Body of pancreas (tissue), 4 donors: Measurements from ENCODE around the gene DKK2.

Source experiments
- POLR2A ChIP-seq, 3 donors: fragments of 450-650 bp; IDR thresholded peaks; one replicate each; pipeline ENCODE4 v1.6.1; 2016; ENCODE audit warnings: antibody characterized with exemption in 3 of 3, mild to moderate bottlenecking in 2 of 3
- TF ChIP-seq, protein P1 (sequence below), 7 experiments: fragments of 450-650 bp in 4 of 7; fragments of 200-600 bp in 3 of 7; sonication (generic) in 3 of 7; IDR thresholded peaks; one replicate each; pipeline ENCODE4 v1.5.1; 2016 to 2019; ENCODE audit warnings: antibody characterized with exemption in 7 of 7

DNA sequence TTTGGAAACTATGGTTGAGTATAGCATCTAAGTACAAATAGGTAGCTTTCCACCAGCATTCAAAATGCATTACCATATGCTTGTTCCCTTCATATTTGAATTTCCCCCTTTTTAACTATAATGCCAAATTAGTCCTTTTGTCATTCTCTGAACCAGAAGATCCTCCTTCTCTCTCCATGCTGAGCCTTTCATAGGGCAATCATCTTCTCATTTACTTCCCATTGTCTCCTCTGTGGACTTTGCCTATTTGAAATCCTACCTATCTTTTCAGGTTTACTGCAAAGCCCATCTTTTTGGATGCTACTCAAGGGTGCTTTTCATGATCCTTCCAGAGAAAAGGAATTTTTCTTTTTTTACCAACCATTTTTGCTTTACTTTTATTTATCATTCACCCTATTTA lies 54.7 kb downstream of the DKK2 start:
- TF ChIP-seq, protein P1, sequence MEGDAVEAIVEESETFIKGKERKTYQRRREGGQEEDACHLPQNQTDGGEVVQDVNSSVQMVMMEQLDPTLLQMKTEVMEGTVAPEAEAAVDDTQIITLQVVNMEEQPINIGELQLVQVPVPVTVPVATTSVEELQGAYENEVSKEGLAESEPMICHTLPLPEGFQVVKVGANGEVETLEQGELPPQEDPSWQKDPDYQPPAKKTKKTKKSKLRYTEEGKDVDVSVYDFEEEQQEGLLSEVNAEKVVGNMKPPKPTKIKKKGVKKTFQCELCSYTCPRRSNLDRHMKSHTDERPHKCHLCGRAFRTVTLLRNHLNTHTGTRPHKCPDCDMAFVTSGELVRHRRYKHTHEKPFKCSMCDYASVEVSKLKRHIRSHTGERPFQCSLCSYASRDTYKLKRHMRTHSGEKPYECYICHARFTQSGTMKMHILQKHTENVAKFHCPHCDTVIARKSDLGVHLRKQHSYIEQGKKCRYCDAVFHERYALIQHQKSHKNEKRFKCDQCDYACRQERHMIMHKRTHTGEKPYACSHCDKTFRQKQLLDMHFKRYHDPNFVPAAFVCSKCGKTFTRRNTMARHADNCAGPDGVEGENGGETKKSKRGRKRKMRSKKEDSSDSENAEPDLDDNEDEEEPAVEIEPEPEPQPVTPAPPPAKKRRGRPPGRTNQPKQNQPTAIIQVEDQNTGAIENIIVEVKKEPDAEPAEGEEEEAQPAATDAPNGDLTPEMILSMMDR (IDR thresholded peaks at IDR 0.05) = no peak
- no peak for TF ChIP-seq POLR2A (IDR thresholded peaks at IDR 0.05)
